SJSA1 (cell line): ENCODE measurements around the gene KDM4C. TPM values are rescaled to one million over a fixed set of nuclear protein-coding genes. Genes with fewer than 3 reads are reported as not detected.
"Not testable (repeated sequence)": the region's sequence is repeated elsewhere in the genome, so short reads cannot be mapped to it uniquely, and the experiment has no call there.

Source experiments
- DNase-seq, 2 experiments: peaks; one replicate each; pipeline ENCODE4 v3.0.0-alpha.2; 2015 to 2020; ENCODE audit warnings: low spot score in 2 of 2, low read depth in 1 of 2
- H3K27ac ChIP-seq: fragments of 250-450 bp; sonication (Bioruptor Pico); 2 replicates; pipeline ENCODE4 v1.5.1; 2020; ENCODE audit warnings: mild to moderate bottlenecking, moderate library complexity
- H3K27me3 ChIP-seq: fragments of 250-450 bp; sonication (Bioruptor Pico); replicated peaks from 2 replicates; pipeline ENCODE4 v1.5.1; 2020; ENCODE audit warnings: mild to moderate bottlenecking, moderate library complexity
- H3K36me3 ChIP-seq: fragments of 250-450 bp; sonication (Bioruptor Pico); 2 replicates; pipeline ENCODE4 v1.5.1; 2020; ENCODE audit warnings: mild to moderate bottlenecking
- H3K4me1 ChIP-seq: fragments of 250-450 bp; sonication (Bioruptor Pico); replicated peaks from 2 replicates; pipeline ENCODE4 v1.6.1; 2021; ENCODE audit warnings: mild to moderate bottlenecking
- H3K4me3 ChIP-seq: fragments of 250-450 bp; sonication (Bioruptor Pico); 2 replicates; pipeline ENCODE4 v1.5.1; 2020; ENCODE audit warnings: mild to moderate bottlenecking
- H3K9me3 ChIP-seq: fragments of 250-450 bp; sonication (Bioruptor Pico); replicated peaks from 2 replicates; pipeline ENCODE4 v1.5.1; 2020; ENCODE audit warnings: mild to moderate bottlenecking
- total RNA-seq: library from RNA; depleted of rRNA; stranded (reverse); fragments of >200 nt; shearing (Covaris generic); gene quantifications from 2 replicates; pipeline ENCODE4 v1.2.3, GENCODE V29; 2014

KDM4C gene
- total RNA-seq, 1 experiment from 2014 or later, result 5.1 TPM

- DNase-seq, result no peak
- no peaks in the 10 kb centered on the region for H3K36me3 ChIP-seq
- no peak overlapping the region for H3K27ac ChIP-seq
- no peaks in the 10 kb centered on the region for H3K9me3 ChIP-seq
- no peaks in the 10 kb centered on the region for H3K27me3 ChIP-seq
- H3K4me3 ChIP-seq, result no peak overlapping the region
- H3K4me1 ChIP-seq, result no peaks in the 10 kb centered on the region
Observed at GRCh38 chr9:6996061-6996854, 238.5 kb downstream of the KDM4C start.

GRCh38 chr9:6997330-6997729 lies 239.6 kb downstream of the KDM4C start:
- Histone ChIP-seq H3K9me3 (no peaks in the 10 kb centered on the region), H3K36me3 (no peaks in the 10 kb centered on the region), H3K4me3 (no peak overlapping the region), H3K4me1 (no peaks in the 10 kb centered on the region), H3K27ac (no peak overlapping the region), H3K27me3 (no peaks in the 10 kb centered on the region)
- no peak for DNase-seq

DNA sequence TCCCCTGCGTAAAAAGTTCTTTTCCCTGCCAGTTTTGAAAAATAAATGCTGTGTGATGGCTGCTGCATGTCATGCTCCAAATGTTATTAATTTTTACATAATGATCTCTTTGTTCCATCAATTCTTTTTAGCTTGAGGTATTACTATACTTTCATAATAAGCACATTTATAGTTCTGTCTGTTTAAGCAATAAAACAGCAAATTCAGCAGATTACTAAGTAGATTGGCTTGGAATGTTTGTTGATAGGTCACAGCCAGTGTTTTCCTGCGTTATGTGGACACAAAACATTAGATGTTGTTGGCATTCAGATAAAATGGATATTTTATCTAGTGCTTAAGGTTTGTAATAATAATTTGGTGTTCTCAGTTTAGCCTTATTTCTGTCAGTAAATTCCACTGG lies 242.0 kb downstream of the KDM4C start:
- DNase-seq, result no peak
- Histone ChIP-seq H3K27me3 (no peaks in the 10 kb centered on the region), H3K27ac (no peak overlapping the region), H3K4me1 (no peaks in the 10 kb centered on the region), H3K36me3 (no peaks in the 10 kb centered on the region), H3K9me3 (no peaks in the 10 kb centered on the region), H3K4me3 (no peak overlapping the region)

DNA sequence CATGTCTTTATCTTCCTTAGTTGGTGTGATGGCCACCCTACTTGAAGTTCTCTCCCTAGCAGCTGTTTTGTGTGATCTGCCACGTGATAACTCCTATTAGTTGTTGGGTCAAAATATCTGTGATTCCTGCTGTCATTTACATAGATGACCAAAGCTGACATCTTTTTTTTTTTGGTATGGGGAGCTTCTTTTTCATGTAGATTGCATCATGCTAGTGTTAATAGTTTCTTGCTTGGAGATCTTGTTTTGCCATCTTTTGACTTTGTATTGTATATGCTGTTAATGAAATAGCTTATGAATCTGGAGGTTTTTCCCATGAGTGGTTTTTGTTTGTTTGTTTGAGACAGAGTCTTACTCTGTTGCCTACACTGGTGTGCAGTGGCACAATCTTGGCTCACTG lies 243.8 kb downstream of the KDM4C start:
- Histone ChIP-seq H3K9me3 (no peaks in the 10 kb centered on the region), H3K27ac (no peak overlapping the region)
- no peak for DNase-seq

DNA sequence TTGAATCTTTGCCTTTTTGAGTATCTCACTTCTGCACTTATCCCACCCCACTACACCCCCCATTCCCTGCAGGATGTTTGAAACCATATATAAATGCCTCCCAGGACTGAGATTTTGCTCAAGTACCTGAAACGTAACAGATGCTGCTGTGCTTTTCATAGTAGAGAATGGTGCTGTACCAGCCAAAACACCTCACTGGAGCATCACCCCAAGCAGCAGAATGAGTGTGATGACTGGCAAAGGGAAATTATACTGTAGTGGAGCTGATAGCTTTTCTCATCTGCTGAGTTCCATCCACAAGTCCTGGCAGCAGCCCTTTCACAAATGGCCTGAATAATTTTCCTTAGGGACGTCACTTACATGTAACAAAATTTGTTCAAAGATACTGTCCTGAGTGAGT lies 246.1 kb downstream of the KDM4C start:
- Histone ChIP-seq H3K4me1 (no peaks in the 10 kb centered on the region), H3K36me3 (no peaks in the 10 kb centered on the region), H3K27me3 (no peaks in the 10 kb centered on the region), H3K4me3 (no peak overlapping the region), H3K27ac (no peak overlapping the region), H3K9me3 (no peaks in the 10 kb centered on the region)
- no peak for DNase-seq

More for the DNA sequence above, 243.8 kb downstream of the KDM4C start:
- H3K4me3 ChIP-seq, result no peak overlapping the region
- H3K4me1 ChIP-seq, result no peaks in the 10 kb centered on the region
- H3K36me3 ChIP-seq, result no peaks in the 10 kb centered on the region
- no peaks in the 10 kb centered on the region for H3K27me3 ChIP-seq

GRCh38 chr9:7006417-7006816 lies 248.6 kb downstream of the KDM4C start:
- no peak for DNase-seq
- no peak overlapping the region for H3K27ac ChIP-seq
- H3K4me3 ChIP-seq, result no peak overlapping the region
- H3K27me3 ChIP-seq, result no peaks in the 10 kb centered on the region
- no peaks in the 10 kb centered on the region for H3K9me3 ChIP-seq
- no peaks in the 10 kb centered on the region for H3K36me3 ChIP-seq
- H3K4me1 ChIP-seq, result no peaks in the 10 kb centered on the region

DNA sequence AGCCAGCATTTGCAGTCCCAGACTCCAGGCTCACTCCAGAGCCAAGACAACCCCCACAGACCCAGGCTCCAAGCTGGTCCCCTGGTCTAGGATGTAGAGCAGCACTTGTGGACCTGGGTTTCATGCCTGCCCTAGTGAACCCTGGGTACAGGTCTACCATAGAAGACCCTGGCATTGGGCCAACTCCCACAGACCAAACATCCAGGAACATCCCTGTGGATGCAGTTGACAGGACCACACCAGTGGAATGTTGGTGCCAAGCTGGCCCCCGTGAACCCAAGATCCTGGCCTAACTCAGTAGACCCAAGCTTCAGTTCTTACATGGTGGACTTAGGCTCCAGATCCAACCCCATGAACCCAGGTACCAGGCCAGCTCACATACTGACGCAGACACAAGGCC lies 250.6 kb downstream of the KDM4C start:
- Histone ChIP-seq H3K4me1 (no peaks in the 10 kb centered on the region), H3K9me3 (no peaks in the 10 kb centered on the region), H3K27me3 (no peaks in the 10 kb centered on the region), H3K36me3 (no peaks in the 10 kb centered on the region), H3K4me3 (no peak overlapping the region), H3K27ac (no peak overlapping the region)
- no peak for DNase-seq

DNA sequence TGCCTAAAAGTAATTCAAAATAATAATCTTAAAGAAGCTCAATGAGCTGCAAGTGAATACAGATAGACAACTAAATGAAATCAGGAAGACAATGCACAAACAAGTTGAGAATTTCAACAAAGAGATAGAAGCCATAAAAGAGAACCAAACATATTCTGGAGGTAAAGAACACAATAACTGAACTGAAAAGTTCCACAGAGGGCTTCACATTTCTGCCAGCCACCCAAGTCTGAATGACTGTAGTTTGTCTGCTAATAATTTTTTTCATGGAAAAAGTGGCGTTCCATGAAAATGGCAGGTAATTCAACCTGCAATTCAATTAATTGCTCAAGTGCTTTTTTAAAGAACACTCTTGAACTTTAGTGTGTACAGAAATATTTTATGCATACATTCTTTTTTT lies 251.3 kb downstream of the KDM4C start:
- Histone ChIP-seq H3K27ac (no peak overlapping the region), H3K36me3 (no peaks in the 10 kb centered on the region), H3K9me3 (no peaks in the 10 kb centered on the region), H3K27me3 (no peaks in the 10 kb centered on the region), H3K4me1 (no peaks in the 10 kb centered on the region), H3K4me3 (no peak overlapping the region)
- DNase-seq, result no peak

GRCh38 chr9:7011395-7012067 lies 253.8 kb downstream of the KDM4C start:
- Histone ChIP-seq H3K36me3 (no peaks in the 10 kb centered on the region), H3K27me3 (no peaks in the 10 kb centered on the region), H3K4me1 (no peaks in the 10 kb centered on the region), H3K9me3 (no peaks in the 10 kb centered on the region), H3K4me3 (no peak overlapping the region), H3K27ac (no peak overlapping the region)
- no peak for DNase-seq

GRCh38 chr9:7027996-7028395 lies 270.2 kb downstream of the KDM4C start:
- Histone ChIP-seq H3K27ac (no peak overlapping the region), H3K4me1 (no peaks in the 10 kb centered on the region), H3K4me3 (no peak overlapping the region), H3K9me3 (no peaks in the 10 kb centered on the region), H3K36me3 (no peaks in the 10 kb centered on the region), H3K27me3 (no peaks in the 10 kb centered on the region)
- no peak for DNase-seq

- no peak for DNase-seq
- no peak overlapping the region for H3K4me3 ChIP-seq
Observed at GRCh38 chr9:7028591-7028990, 270.8 kb downstream of the KDM4C start.

DNA sequence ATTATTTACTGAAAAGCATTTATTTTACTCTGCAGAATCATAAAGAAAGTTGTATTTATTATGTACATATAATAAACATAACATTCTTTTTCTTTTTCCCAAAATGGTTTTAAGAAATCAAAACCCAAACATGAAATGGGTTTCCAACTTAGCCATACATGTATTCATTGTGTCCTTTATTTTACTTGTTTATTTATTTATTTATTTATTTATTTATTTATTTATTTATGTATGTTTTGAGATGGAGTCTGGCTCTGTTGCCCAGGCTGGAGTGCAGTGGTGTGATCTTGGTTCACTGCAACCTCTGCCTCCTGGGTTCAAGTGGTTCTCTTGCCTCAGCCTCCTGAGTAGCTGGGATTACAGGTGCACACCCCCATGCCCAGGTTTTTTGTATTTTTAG lies 273.2 kb downstream of the KDM4C start:
- DNase-seq, H3K4me1 ChIP-seq, H3K27me3 ChIP-seq, H3K27ac ChIP-seq, H3K36me3 ChIP-seq, H3K4me3 ChIP-seq, H3K9me3 ChIP-seq: not testable (repeated sequence)

More at GRCh38 chr9:7028591-7028990, 270.8 kb downstream of the KDM4C start:
- Histone ChIP-seq H3K36me3 (no peaks in the 10 kb centered on the region), H3K27ac (no peak overlapping the region), H3K4me1 (no peaks in the 10 kb centered on the region), H3K27me3 (no peaks in the 10 kb centered on the region), H3K9me3 (no peaks in the 10 kb centered on the region)

GRCh38 chr9:7033076-7034045 lies 275.6 kb downstream of the KDM4C start:
- DNase-seq, result no peak

DNA sequence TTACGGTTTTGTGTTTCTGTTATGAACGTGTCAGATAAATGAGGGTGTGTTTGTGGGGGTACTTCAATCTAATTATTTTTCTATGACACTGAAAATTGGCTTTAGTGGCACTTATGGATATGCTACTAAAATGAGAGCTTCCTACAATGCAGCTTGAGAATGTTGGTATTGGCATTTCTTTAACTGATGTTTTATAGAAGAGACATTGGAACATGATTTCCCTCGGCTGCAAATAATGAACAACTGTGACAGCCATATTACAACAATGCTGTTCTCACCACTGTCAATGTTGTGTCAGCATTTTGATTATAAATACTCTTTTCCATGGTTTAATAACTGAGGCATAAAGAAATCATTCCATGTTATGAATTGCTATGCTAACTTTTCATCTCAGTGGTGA lies 279.4 kb downstream of the KDM4C start:
- no peaks in the 10 kb centered on the region for H3K27me3 ChIP-seq
- no peak for DNase-seq
- no peak overlapping the region for H3K27ac ChIP-seq
- H3K4me1 ChIP-seq, result no peaks in the 10 kb centered on the region
- no peaks in the 10 kb centered on the region for H3K9me3 ChIP-seq
- no peak overlapping the region for H3K4me3 ChIP-seq
- no peaks in the 10 kb centered on the region for H3K36me3 ChIP-seq

More at GRCh38 chr9:7033076-7034045, 275.6 kb downstream of the KDM4C start:
- H3K4me3 ChIP-seq, result no peak overlapping the region
- H3K9me3 ChIP-seq, result no peaks in the 10 kb centered on the region
- H3K27ac ChIP-seq, result no peak overlapping the region
- H3K4me1 ChIP-seq, result no peaks in the 10 kb centered on the region
- no peaks in the 10 kb centered on the region for H3K36me3 ChIP-seq
- no peaks in the 10 kb centered on the region for H3K27me3 ChIP-seq
